ENCODE measurements around the gene ADGRB2.

DNA sequence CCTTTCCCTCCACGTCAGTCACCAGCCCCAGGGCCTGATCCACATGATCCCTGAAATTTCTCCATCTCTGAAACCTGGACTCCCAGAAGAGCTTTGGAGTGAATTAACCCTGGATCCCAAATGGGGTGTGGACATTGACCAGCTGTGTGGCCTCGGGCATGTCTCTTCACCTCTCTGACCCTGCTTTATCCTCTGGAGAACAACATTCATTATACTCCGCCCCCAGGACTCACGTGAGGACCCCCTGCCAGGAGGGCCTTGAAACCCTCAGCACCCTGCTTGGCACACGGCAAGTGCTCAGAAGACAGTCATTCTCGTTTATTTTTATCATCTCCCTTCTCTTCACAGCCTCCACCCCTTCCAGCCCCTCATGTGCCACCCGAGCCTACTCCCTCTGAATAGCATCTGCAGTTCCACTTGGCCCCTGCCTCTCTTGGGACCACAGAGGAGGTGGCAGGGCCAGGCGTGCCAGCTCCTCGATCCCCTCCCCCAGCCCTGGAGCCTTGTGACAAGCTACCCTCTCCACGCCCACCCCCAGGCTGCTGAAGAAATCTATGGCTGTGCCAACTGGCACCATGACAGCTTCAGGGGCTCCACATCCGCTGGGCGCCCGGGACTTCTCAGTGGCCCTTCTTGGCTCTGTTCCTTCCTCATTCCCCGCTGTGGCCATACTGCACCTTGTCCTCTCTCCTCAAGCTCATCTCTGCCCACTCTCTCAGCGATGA, 18.0 kb downstream of the ADGRB2 start:
- TF ChIP-seq, protein P1, sequence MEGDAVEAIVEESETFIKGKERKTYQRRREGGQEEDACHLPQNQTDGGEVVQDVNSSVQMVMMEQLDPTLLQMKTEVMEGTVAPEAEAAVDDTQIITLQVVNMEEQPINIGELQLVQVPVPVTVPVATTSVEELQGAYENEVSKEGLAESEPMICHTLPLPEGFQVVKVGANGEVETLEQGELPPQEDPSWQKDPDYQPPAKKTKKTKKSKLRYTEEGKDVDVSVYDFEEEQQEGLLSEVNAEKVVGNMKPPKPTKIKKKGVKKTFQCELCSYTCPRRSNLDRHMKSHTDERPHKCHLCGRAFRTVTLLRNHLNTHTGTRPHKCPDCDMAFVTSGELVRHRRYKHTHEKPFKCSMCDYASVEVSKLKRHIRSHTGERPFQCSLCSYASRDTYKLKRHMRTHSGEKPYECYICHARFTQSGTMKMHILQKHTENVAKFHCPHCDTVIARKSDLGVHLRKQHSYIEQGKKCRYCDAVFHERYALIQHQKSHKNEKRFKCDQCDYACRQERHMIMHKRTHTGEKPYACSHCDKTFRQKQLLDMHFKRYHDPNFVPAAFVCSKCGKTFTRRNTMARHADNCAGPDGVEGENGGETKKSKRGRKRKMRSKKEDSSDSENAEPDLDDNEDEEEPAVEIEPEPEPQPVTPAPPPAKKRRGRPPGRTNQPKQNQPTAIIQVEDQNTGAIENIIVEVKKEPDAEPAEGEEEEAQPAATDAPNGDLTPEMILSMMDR (IDR thresholded peaks at IDR 0.05): no peak
- TF ChIP-seq POLR2A (IDR thresholded peaks at IDR 0.05): no peak
